ENCODE data around the gene UNC5C.

DNA sequence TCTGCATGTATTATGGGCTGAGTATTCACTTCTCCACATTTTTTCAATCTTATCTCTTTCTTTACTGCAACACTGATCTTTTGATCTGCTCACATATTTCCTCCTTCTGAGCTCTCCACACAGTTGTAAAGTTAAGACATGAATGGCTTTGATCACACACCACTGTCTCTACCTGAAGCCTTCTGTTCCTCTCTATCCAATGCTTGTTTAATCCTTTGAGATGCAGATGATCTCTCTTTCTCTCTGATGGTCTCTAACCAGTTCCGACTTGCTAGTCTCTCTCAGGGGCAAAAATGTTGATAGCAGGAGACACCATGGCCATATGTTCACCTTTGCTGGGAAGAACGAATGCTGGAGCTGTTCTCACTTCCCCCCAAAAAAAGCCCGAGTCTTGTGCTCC lies 162.4 kb downstream of the UNC5C start:
- TF ChIP-seq RAD21 (IDR thresholded peaks at IDR 0.05; ENCODE audit: low read length) = no peak
- TF ChIP-seq POLR2AphosphoS5 (IDR thresholded peaks at IDR 0.05; ENCODE audit: low read depth, low read length) = no peak
- no peak for TF ChIP-seq CTCF (IDR thresholded peaks at IDR 0.05)
- TF ChIP-seq EP300 (IDR thresholded peaks at IDR 0.05; ENCODE audit: borderline replicate concordance in 1 of 2, low read depth in 1 of 2, low read length in 1 of 2) = no peak
